ENCODE measurements around the gene ADGRB3.
"Not testable (repeated sequence)": the region's sequence is repeated elsewhere in the genome, so short reads cannot be mapped to it uniquely, and the experiment has no call there.

The ADGRB3 gene

GRCh38 chr6:68790128-68790527, 155.0 kb downstream of the ADGRB3 start:
- DNase-seq (ENCODE audit: low read depth in 2 of 2), result not testable (repeated sequence)

DNA sequence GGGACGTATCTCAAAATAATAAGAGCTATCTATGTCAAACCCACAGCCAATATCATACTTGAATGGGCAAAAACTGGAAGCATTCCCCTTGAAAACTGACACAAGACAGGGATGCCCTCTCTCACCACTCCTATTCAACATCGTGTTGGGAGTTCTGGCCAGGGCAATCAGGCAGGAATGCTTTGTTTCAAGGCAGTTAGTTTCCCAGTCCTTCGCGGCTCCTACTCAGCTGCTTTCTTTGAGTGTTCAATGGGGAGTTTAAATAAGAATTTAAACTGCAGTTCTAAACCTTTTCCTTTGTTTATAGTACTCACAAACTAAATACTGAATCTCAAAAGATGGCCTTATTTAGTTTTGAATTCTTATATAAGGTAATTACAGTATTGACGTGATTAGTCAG, 179.9 kb downstream of the ADGRB3 start:
- not testable (repeated sequence) for DNase-seq (ENCODE audit: low read depth in 2 of 2)

DNA sequence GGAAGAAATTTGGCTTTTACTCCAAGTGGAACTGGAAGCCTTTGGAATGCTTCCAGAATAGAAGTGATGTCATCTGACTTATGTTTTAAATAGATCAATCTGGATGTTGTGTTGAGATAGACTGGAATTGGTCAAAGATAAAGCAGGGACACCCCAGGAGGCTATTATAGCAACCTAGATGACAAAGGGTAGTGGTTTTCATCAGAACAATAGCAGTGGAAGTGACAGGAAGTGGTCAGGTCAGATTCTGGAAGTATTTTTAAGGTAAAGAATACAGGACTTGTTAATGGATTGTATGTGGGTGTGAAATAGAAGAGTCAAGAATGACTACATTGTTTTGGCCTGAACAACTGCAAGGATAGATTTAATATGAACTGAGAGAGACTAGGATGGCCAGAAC, 191.4 kb downstream of the ADGRB3 start:
- DNase-seq (ENCODE audit: low read depth in 2 of 2), result no peak

DNA sequence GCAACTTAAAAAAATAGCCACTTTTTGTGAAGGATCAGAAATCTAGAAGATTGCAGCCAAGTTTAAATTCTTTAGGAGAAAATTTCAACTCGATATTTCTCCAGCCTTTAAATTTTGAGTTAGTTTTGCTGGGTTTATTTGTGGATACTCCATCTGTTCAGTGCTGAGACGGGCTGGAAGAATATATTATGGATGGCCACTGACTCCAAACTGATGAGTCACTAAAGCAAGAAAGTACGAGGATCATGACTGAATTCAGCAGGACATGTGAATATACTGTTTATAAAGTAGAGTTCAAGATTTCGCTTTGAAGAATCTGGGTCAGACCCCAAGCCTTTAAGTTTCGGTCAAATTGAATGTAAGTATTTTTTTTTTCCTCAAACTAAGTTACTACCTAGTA, 199.5 kb downstream of the ADGRB3 start:
- DNase-seq (ENCODE audit: low read depth in 2 of 2), result no peak

- DNase-seq (ENCODE audit: low read depth in 2 of 2), result no peak
Observed at GRCh38 chr6:68838571-68838970, 203.5 kb downstream of the ADGRB3 start.

GRCh38 chr6:68852791-68853190, 217.7 kb downstream of the ADGRB3 start:
- DNase-seq (ENCODE audit: low read depth in 2 of 2), result no peak

DNA sequence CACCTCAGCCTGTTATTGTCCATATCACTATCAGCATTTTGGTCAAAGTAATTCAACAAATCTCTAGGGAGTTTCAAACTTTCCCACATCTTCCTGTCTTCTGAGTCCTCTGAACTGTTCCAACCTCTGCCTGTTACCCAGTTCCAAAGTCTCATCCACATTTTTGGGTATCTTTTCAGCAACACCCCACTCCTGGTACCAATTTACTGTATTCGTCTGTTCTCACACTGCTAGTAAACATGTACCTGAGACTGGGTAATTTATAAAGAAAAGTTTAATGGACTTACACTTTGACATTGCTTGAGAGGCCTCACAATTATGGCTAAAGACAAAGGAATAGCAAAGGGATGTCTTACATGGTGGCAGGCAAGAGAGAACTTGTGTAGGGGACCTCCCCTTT, 224.2 kb downstream of the ADGRB3 start:
- no peak for DNase-seq (ENCODE audit: low read depth in 2 of 2)

DNA sequence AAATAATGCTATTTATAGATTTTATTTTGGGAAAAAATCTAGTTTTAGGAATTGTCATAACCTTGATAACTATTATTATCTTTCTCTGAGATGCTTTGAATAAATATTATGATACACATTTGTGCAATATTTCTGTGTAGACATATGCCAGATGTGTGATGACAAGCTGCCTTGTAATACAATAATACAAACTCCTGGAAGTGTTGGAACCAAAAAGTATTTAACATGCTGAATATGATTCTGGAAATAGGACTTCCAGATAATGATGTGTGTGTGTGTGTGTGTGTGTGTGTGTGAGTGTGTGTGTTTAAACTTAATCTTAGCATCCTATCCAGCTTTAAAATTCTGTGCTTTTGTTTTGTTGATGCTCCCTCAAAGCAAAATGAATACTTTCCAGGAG, 233.6 kb downstream of the ADGRB3 start:
- DNase-seq (ENCODE audit: low read depth in 2 of 2), result no peak

DNA sequence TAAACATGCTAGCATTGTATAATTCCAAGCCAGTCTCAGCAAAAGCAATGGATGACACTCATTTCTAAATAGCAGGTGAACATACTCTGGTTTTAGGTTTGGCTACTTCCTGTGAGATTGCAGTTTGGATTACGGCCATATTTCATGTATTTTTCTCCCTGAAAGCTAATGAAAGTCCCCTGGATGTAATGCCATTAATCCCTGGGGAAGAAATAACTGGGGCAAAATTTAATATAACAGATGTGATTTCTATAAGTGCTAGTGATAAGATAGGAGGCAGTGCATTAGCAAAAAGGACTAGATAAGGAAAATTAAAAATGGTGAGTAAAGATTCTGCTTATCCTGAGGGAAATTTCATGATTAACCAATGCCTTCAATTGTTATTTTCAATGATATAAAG, 238.2 kb downstream of the ADGRB3 start:
- no peak for DNase-seq (ENCODE audit: low read depth in 2 of 2)

- DNase-seq (ENCODE audit: low read depth in 2 of 2), result no peak
Observed at GRCh38 chr6:68874747-68875146, 239.7 kb downstream of the ADGRB3 start.

DNA sequence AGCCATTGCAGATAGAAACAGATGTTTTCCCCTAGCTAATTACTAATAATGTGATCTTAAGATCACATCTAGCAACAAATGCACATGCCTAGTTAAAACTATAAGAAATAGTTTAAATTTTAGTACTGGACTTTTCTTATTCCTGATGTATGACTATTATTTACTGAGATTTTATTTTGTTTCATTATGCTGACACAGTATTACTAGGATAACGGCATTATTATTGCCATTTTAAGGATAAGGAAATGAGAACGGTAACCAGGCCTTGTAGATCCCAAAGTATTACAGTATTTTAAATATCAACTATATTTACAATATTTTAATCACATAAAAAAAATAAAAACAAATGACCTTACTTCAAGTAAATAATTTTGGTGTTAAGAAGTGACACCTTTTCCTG, 240.3 kb downstream of the ADGRB3 start:
- DNase-seq (ENCODE audit: low read depth in 2 of 2), result no peak

- no peak for DNase-seq (ENCODE audit: low read depth in 2 of 2)
Observed at GRCh38 chr6:68876792-68877493, 241.9 kb downstream of the ADGRB3 start.

GRCh38 chr6:68880050-68880813, 245.2 kb downstream of the ADGRB3 start:
- DNase-seq (ENCODE audit: low read depth in 2 of 2), result no peak

GRCh38 chr6:68883325-68883724, 248.2 kb downstream of the ADGRB3 start:
- not testable (repeated sequence) for DNase-seq (ENCODE audit: low read depth in 2 of 2)

- DNase-seq (ENCODE audit: low read depth in 2 of 2), result no peak
Observed at GRCh38 chr6:68891419-68891818, 256.3 kb downstream of the ADGRB3 start.

GRCh38 chr6:68892452-68892851, 257.4 kb downstream of the ADGRB3 start:
- no peak for DNase-seq (ENCODE audit: low read depth in 2 of 2)

- no peak for DNase-seq (ENCODE audit: low read depth in 2 of 2)
Observed at GRCh38 chr6:68895929-68896328, 260.8 kb downstream of the ADGRB3 start.

GRCh38 chr6:68901044-68901443, 266.0 kb downstream of the ADGRB3 start:
- no peak for DNase-seq (ENCODE audit: low read depth in 2 of 2)

DNA sequence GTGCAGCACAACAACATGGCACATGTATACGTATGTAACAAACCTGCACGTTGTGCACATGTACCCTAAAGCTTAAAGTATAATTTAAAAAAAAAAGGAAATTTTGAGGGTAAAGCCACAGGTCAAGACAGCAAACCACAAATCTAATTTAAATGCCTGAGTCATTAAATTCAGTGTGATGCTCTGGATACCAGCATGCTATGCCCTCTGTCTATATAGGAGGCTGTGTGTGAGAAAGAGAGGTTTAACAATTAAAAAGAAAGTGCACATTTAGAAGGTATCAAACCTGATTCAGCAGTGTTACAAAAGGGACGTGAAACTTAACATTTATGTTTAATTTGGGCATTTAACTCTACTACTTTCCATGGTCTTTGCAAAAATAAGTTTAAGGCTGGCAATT, 276.3 kb downstream of the ADGRB3 start:
- DNase-seq (ENCODE audit: low read depth in 2 of 2), result no peak

GRCh38 chr6:68911811-68912210, 276.7 kb downstream of the ADGRB3 start:
- DNase-seq (ENCODE audit: low read depth in 2 of 2), result no peak

DNA sequence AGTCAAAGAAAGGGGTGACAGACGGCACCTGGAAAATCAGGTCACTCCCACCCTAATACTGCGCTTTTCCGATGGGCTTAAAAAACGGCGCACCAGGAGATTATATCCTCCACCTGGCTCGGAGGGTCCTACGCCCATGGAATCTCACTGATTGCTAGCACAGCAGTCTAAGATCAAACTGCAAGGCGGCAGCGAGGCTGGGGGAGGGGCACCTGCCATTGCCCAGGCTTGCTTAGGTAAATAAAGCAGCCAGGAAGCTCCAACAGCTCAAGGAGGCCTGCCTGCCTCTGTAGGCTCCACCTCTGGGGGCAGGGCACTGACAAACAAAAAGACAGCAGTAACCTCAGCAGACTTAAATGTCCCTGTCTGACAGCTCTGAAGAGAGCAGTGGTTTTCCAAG, 277.7 kb downstream of the ADGRB3 start:
- DNase-seq (ENCODE audit: low read depth in 2 of 2), result not testable (repeated sequence)

GRCh38 chr6:68915586-68915985, 280.5 kb downstream of the ADGRB3 start:
- no peak for DNase-seq (ENCODE audit: low read depth in 2 of 2)

- no peak for DNase-seq (ENCODE audit: low read depth in 2 of 2)
Observed at GRCh38 chr6:68919537-68919936, 284.5 kb downstream of the ADGRB3 start.

All from activated CD4-positive, alpha-beta T cell treated with anti-CD3 and anti-CD28 coated beads for 24 hours (primary cell).